ENCODE data around the gene FRMD4A. TPM values are rescaled to one million over a fixed set of nuclear protein-coding genes. Genes with fewer than 3 reads are reported as not detected.
"Not testable (repeated sequence)": the region's sequence is repeated elsewhere in the genome, so short reads cannot be mapped to it uniquely, and the experiment has no call there.

Gene FRMD4A
- total RNA-seq, 1 experiment from 2014 or later, result not detected

- H3K4me3 ChIP-seq (ENCODE audit: low read length), result no peak overlapping the region
- DNase-seq, result no peak
- H2AFZ ChIP-seq (ENCODE audit: low read length), result no peak overlapping the region
- H3K36me3 ChIP-seq (ENCODE audit: insufficient read depth, low read length), result no peaks in the 10 kb centered on the region
- H3K27ac ChIP-seq (ENCODE audit: low read length), result no peak overlapping the region
- no peaks in the 10 kb centered on the region for H3K27me3 ChIP-seq (ENCODE audit: low read length)
- H3K4me1 ChIP-seq (ENCODE audit: low read length), result peaks cover 9% of the 10 kb centered on the region
- H3K4me2 ChIP-seq (ENCODE audit: low read depth, low read length, poor library complexity, severe bottlenecking), result no peak overlapping the region
- no peaks in the 10 kb centered on the region for H4K20me1 ChIP-seq (ENCODE audit: insufficient read depth, low read depth, low read length)
- no peaks in the 10 kb centered on the region for H3K79me2 ChIP-seq (ENCODE audit: low read length)
- H3K9ac ChIP-seq (ENCODE audit: low read length), result no peak overlapping the region
- H3K9me2 ChIP-seq (replicated peaks; ENCODE audit: insufficient read depth, low read length), result no peaks in the 10 kb centered on the region
- no peaks in the 10 kb centered on the region for H3K9me3 ChIP-seq (ENCODE audit: low read length)
These were observed 500.3 kb downstream of the FRMD4A start for GRCh38 chr10:13830385-13830784.

DNA sequence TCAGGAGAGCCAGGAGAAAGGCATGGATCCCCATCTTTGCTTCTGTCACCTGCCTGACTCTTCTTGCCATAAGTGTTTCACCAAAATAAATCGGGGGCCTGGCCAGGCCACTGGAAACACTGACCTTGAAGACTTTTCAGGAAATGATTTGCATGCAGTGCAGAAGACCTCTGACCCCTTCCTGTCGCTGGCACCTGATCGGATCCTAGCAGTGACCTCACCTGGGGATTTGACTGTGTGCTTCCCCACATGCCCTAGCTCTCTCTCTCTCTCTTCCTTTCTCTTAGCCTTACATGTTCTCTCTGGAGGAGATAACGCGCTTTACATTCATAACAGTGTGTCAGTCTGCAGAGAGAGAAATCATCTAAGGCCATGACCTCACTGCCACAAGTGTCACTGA, 500.9 kb downstream of the FRMD4A start:
- DNase-seq, result no peak

DNA sequence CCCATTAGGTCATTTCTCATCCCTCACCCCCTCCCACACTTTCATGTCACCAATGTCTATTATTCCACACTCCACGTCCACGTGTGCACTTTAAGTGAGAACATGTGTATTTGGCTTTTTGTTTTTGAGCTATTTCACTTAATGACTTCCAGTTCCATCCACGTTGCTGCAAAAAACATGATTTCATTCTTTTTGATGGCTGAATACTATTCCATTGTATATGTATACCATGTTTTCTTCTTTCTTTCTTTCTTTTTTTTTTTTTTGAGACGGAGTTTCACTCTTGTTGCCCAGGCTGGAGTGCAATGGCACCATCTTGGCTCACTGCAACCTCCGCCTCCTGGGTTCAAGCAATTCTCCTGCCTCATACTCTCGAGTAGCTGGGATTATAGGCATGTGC, 502.4 kb downstream of the FRMD4A start:
- H3K79me2 ChIP-seq (ENCODE audit: low read length), result not testable (repeated sequence)

More for the DNA sequence above, 500.9 kb downstream of the FRMD4A start:
- no peak overlapping the region for H3K4me3 ChIP-seq (ENCODE audit: low read length)
- no peaks in the 10 kb centered on the region for H3K79me2 ChIP-seq (ENCODE audit: low read length)
- H3K4me1 ChIP-seq (ENCODE audit: low read length), result peaks cover 9% of the 10 kb centered on the region
- no peak overlapping the region for H3K4me2 ChIP-seq (ENCODE audit: low read depth, low read length, poor library complexity, severe bottlenecking)
- no peaks in the 10 kb centered on the region for H3K9me3 ChIP-seq (ENCODE audit: low read length)
- H2AFZ ChIP-seq (ENCODE audit: low read length), result no peak overlapping the region
- H4K20me1 ChIP-seq (ENCODE audit: insufficient read depth, low read depth, low read length), result no peaks in the 10 kb centered on the region
- no peaks in the 10 kb centered on the region for H3K9me2 ChIP-seq (replicated peaks; ENCODE audit: insufficient read depth, low read length)
- no peak overlapping the region for H3K27ac ChIP-seq (ENCODE audit: low read length)
- H3K9ac ChIP-seq (ENCODE audit: low read length), result no peak overlapping the region
- H3K36me3 ChIP-seq (ENCODE audit: insufficient read depth, low read length), result no peaks in the 10 kb centered on the region
- no peaks in the 10 kb centered on the region for H3K27me3 ChIP-seq (ENCODE audit: low read length)

DNA sequence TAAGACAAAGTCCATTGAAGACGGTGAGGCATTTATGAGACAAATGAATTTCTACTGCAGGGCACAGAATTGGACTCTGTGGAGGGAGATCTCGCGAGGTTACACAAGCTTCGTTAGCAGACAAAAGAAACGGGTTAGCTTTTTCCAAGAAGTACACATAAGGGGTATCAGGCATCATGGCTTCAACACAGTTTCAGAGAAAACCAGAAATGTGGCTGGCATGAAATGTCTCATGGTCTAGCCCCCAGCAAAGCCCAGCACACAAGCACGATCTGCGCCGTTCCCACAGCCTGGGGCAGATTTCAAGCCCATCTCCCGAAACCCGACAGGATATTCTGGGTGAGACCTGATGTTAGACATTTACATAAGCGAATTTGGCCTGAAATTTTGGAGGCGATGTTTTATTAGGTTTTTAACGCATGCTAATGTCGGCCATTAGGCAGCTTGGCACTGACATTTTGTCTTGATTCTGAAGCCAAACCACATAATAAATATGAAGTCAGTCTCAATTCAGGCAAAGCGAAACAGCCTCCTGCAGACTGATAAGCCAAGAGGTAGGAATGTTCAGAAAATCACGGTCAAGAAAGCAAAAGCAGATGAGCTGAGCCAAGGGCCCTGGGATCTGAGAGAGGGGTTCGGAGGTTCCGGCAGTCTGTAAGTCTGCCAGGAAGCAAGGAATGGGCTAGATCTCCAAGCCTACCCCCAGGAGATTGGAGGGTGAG, 503.5 kb downstream of the FRMD4A start:
- Histone ChIP-seq H3K9ac (ENCODE audit: low read length) (no peak overlapping the region), H3K27ac (ENCODE audit: low read length) (no peak overlapping the region), H3K4me2 (ENCODE audit: low read depth, low read length, poor library complexity, severe bottlenecking) (no peak overlapping the region), H3K4me1 (ENCODE audit: low read length) (peaks cover 9% of the 10 kb centered on the region), H3K79me2 (ENCODE audit: low read length) (no peaks in the 10 kb centered on the region), H3K36me3 (ENCODE audit: insufficient read depth, low read length) (no peaks in the 10 kb centered on the region), H3K27me3 (ENCODE audit: low read length) (no peaks in the 10 kb centered on the region), H3K4me3 (ENCODE audit: low read length) (no peak overlapping the region), H3K9me2 (replicated peaks; ENCODE audit: insufficient read depth, low read length) (no peaks in the 10 kb centered on the region), H2AFZ (ENCODE audit: low read length) (no peak overlapping the region), H4K20me1 (ENCODE audit: insufficient read depth, low read depth, low read length) (no peaks in the 10 kb centered on the region), H3K9me3 (ENCODE audit: low read length) (no peaks in the 10 kb centered on the region)
- no peak for DNase-seq

More for the DNA sequence above, 502.4 kb downstream of the FRMD4A start:
- not testable (repeated sequence) for H3K9ac ChIP-seq (ENCODE audit: low read length); H3K4me3 ChIP-seq (ENCODE audit: low read length); H3K27me3 ChIP-seq (ENCODE audit: low read length); DNase-seq; H3K4me2 ChIP-seq (ENCODE audit: low read depth, low read length, poor library complexity, severe bottlenecking); H3K4me1 ChIP-seq (ENCODE audit: low read length); H3K9me3 ChIP-seq (ENCODE audit: low read length); H4K20me1 ChIP-seq (ENCODE audit: insufficient read depth, low read depth, low read length); H2AFZ ChIP-seq (ENCODE audit: low read length); H3K27ac ChIP-seq (ENCODE audit: low read length); H3K9me2 ChIP-seq (replicated peaks; ENCODE audit: insufficient read depth, low read length); H3K36me3 ChIP-seq (ENCODE audit: insufficient read depth, low read length)

GRCh38 chr10:13823709-13824405, 506.9 kb downstream of the FRMD4A start:
- H3K9me2 ChIP-seq (replicated peaks; ENCODE audit: insufficient read depth, low read length), result no peaks in the 10 kb centered on the region
- DNase-seq, result no peak
- no peak overlapping the region for H3K4me3 ChIP-seq (ENCODE audit: low read length)
- no peaks in the 10 kb centered on the region for H3K4me1 ChIP-seq (ENCODE audit: low read length)
- no peaks in the 10 kb centered on the region for H3K36me3 ChIP-seq (ENCODE audit: insufficient read depth, low read length)
- H3K9me3 ChIP-seq (ENCODE audit: low read length), result no peaks in the 10 kb centered on the region
- H3K79me2 ChIP-seq (ENCODE audit: low read length), result no peaks in the 10 kb centered on the region
- no peaks in the 10 kb centered on the region for H4K20me1 ChIP-seq (ENCODE audit: insufficient read depth, low read depth, low read length)
- H2AFZ ChIP-seq (ENCODE audit: low read length), result no peak overlapping the region
- H3K27me3 ChIP-seq (ENCODE audit: low read length), result 0 out of 2 replicates have a peak, but pooled peaks cover 2% of the 10 kb centered on the region
- no peak overlapping the region for H3K4me2 ChIP-seq (ENCODE audit: low read depth, low read length, poor library complexity, severe bottlenecking)
- H3K27ac ChIP-seq (ENCODE audit: low read length), result no peak overlapping the region
- H3K9ac ChIP-seq (ENCODE audit: low read length), result no peak overlapping the region

- Histone ChIP-seq H3K9me3 (ENCODE audit: low read length) (no peaks in the 10 kb centered on the region), H2AFZ (ENCODE audit: low read length) (no peak overlapping the region), H3K4me2 (ENCODE audit: low read depth, low read length, poor library complexity, severe bottlenecking) (no peak overlapping the region), H3K27me3 (ENCODE audit: low read length) (0 out of 2 replicates have a peak, but pooled peaks cover 2% of the 10 kb centered on the region), H3K36me3 (ENCODE audit: insufficient read depth, low read length) (no peaks in the 10 kb centered on the region), H4K20me1 (ENCODE audit: insufficient read depth, low read depth, low read length) (no peaks in the 10 kb centered on the region), H3K79me2 (ENCODE audit: low read length) (no peaks in the 10 kb centered on the region), H3K4me1 (ENCODE audit: low read length) (no peaks in the 10 kb centered on the region), H3K27ac (ENCODE audit: low read length) (no peak overlapping the region), H3K4me3 (ENCODE audit: low read length) (no peak overlapping the region), H3K9me2 (replicated peaks; ENCODE audit: insufficient read depth, low read length) (no peaks in the 10 kb centered on the region), H3K9ac (ENCODE audit: low read length) (no peak overlapping the region)
- no peak for DNase-seq
These were observed 507.5 kb downstream of the FRMD4A start for GRCh38 chr10:13823096-13823708.

DNA sequence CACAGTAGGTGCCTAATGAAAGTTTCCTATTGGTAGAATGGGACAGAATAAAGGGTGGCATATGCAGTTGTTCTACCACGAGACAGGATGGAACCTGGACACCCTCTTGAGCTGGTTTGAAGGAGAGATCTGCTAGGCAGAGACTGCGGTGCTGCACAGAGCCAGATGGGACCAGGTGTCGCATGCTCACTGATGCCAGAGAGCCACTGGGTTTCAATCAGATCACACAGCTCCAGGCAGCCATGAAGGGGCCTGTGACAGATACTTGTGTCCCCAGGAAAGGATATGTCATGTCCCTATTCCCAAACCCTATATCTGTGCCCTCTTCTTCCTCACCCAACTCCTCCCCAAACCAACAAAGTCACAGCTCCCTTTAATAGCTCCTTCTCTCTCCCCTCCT, 508.2 kb downstream of the FRMD4A start:
- Histone ChIP-seq H4K20me1 (ENCODE audit: insufficient read depth, low read depth, low read length) (no peaks in the 10 kb centered on the region), H3K4me1 (ENCODE audit: low read length) (no peaks in the 10 kb centered on the region), H3K9me3 (ENCODE audit: low read length) (no peaks in the 10 kb centered on the region), H3K27me3 (ENCODE audit: low read length) (0 out of 2 replicates have a peak, but pooled peaks cover 2% of the 10 kb centered on the region), H2AFZ (ENCODE audit: low read length) (no peak overlapping the region), H3K79me2 (ENCODE audit: low read length) (no peaks in the 10 kb centered on the region), H3K9me2 (replicated peaks; ENCODE audit: insufficient read depth, low read length) (no peaks in the 10 kb centered on the region), H3K36me3 (ENCODE audit: insufficient read depth, low read length) (no peaks in the 10 kb centered on the region), H3K4me2 (ENCODE audit: low read depth, low read length, poor library complexity, severe bottlenecking) (no peak overlapping the region), H3K9ac (ENCODE audit: low read length) (no peak overlapping the region), H3K27ac (ENCODE audit: low read length) (no peak overlapping the region), H3K4me3 (ENCODE audit: low read length) (no peak overlapping the region)
- DNase-seq, result no peak

DNA sequence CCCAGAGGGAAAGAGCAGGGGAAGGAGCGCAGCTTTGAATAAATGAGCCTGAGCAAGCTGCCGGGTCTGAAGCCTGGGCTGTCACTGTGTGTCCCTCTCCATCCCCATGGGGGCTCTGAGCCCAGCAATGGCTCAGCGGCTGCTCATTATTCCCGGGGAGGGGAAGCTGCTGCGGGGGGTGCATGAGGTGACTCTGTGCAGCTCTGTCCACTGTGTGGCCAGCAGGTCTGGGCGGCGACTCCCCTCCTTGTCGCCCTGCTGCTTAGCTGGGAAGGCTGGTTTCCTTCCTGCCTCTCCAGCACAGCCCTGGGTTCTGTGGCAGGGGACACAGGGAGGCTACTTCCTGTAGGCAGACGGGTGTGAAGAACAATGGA, 509.8 kb downstream of the FRMD4A start:
- no peaks in the 10 kb centered on the region for H3K9me2 ChIP-seq (replicated peaks; ENCODE audit: insufficient read depth, low read length)
- H3K9me3 ChIP-seq (ENCODE audit: low read length), result no peaks in the 10 kb centered on the region
- H3K36me3 ChIP-seq (ENCODE audit: insufficient read depth, low read length), result no peaks in the 10 kb centered on the region
- DNase-seq, result no peak
- no peak overlapping the region for H2AFZ ChIP-seq (ENCODE audit: low read length)
- H3K27ac ChIP-seq (ENCODE audit: low read length), result no peak overlapping the region
- H4K20me1 ChIP-seq (ENCODE audit: insufficient read depth, low read depth, low read length), result no peaks in the 10 kb centered on the region
- no peaks in the 10 kb centered on the region for H3K4me1 ChIP-seq (ENCODE audit: low read length)
- no peak overlapping the region for H3K4me2 ChIP-seq (ENCODE audit: low read depth, low read length, poor library complexity, severe bottlenecking)
- no peak overlapping the region for H3K4me3 ChIP-seq (ENCODE audit: low read length)
- H3K79me2 ChIP-seq (ENCODE audit: low read length), result no peaks in the 10 kb centered on the region
- 0 out of 2 replicates have a peak, but pooled peaks cover 2% of the 10 kb centered on the region for H3K27me3 ChIP-seq (ENCODE audit: low read length)
- no peak overlapping the region for H3K9ac ChIP-seq (ENCODE audit: low read length)

Measured in Karpas-422 (cell line).